ENCODE data around the gene DEXI. TPM values are rescaled to one million over a fixed set of nuclear protein-coding genes. Genes with fewer than 3 reads are reported as not detected.

Gene DEXI
- total and polyA plus RNA-seq, 9 of the 15 experiments (the other 6 are each of a cell fraction or from before 2014, with no cell fraction given): 2.9 to 40.1 (median 22.0) TPM

DNA sequence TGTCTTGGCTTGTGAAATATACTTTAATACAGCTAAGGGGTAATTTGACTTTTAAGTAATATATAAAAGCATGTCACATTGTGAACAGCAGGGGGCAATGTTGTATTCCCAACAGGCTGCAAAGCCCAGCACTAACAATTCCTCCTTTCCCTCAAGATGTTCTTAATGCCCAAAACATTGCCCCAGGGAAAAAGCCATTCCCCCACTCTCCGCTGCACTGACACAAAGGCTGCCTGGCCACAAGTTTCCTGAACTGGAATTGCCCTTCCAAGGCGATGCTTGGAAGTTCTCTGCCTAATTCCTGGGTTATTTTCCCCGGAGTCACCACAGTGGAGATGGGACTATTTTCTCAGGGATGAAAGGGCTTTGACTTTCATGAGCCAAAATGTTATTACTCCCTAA is 29.3 kb upstream of the DEXI start (continued):
- TF ChIP-seq, protein P1, sequence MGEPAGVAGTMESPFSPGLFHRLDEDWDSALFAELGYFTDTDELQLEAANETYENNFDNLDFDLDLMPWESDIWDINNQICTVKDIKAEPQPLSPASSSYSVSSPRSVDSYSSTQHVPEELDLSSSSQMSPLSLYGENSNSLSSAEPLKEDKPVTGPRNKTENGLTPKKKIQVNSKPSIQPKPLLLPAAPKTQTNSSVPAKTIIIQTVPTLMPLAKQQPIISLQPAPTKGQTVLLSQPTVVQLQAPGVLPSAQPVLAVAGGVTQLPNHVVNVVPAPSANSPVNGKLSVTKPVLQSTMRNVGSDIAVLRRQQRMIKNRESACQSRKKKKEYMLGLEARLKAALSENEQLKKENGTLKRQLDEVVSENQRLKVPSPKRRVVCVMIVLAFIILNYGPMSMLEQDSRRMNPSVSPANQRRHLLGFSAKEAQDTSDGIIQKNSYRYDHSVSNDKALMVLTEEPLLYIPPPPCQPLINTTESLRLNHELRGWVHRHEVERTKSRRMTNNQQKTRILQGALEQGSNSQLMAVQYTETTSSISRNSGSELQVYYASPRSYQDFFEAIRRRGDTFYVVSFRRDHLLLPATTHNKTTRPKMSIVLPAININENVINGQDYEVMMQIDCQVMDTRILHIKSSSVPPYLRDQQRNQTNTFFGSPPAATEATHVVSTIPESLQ (CRISPR knock-in tag; IDR thresholded peaks at IDR 0.05): no peak
- TF ChIP-seq MCM2 (IDR thresholded peaks at IDR 0.05; ENCODE audit: low read depth) (no peak), EP400 (IDR thresholded peaks at IDR 0.05) (no peak), SREBF1 (IDR thresholded peaks at IDR 0.05; ENCODE audit: borderline replicate concordance, low read depth, low read length) (no peak), IRF2 (CRISPR knock-in tag; IDR thresholded peaks at IDR 0.05) (no peak), CBX1 (IDR thresholded peaks at IDR 0.05; ENCODE audit: low read depth) (no peak), ZNF253 (CRISPR knock-in tag; conservative IDR thresholded peaks at IDR 0.05) (no peak), SRSF1 (IDR thresholded peaks at IDR 0.05; ENCODE audit: low read depth, low read length) (no peak), JUND (IDR thresholded peaks at IDR 0.05; ENCODE audit: borderline replicate concordance, low read depth, low read length) (no peak), JUND (tag; IDR thresholded peaks at IDR 0.05; ENCODE audit: borderline replicate concordance, low read depth, low read length) (peak; percentile 16; the same call in 1 of the 3 replicates), MED1 (CRISPR knock-in tag; IDR thresholded peaks at IDR 0.05; ENCODE audit: borderline replicate concordance) (no peak), ASH1L (IDR thresholded peaks at IDR 0.05; ENCODE audit: borderline replicate concordance, low read depth, partially characterized antibody) (peak; percentile 7), ETS2 (tag; IDR thresholded peaks at IDR 0.05; ENCODE audit: borderline replicate concordance, poor library complexity, severe bottlenecking) (no peak), BCL6 (CRISPR knock-in tag; IDR thresholded peaks at IDR 0.05) (no peak), MYC (IDR thresholded peaks at IDR 0.05; ENCODE audit: low read depth, low read length) (0 out of 2 replicates have a peak, but pooled peaks have one; percentile 21), MYC (CRISPR knock-in tag; IDR thresholded peaks at IDR 0.05; ENCODE audit: borderline replicate concordance, low read depth) (no peak), NR1H2 (CRISPR knock-in tag; IDR thresholded peaks at IDR 0.05) (no peak), EWSR1 (IDR thresholded peaks at IDR 0.05; ENCODE audit: borderline replicate concordance, low read depth, partially characterized antibody) (no peak), ILF3 (IDR thresholded peaks at IDR 0.05; ENCODE audit: borderline replicate concordance) (no peak), ZNF3 (CRISPR knock-in tag; IDR thresholded peaks at IDR 0.05) (no peak)
- TF ChIP-seq, protein P2, sequence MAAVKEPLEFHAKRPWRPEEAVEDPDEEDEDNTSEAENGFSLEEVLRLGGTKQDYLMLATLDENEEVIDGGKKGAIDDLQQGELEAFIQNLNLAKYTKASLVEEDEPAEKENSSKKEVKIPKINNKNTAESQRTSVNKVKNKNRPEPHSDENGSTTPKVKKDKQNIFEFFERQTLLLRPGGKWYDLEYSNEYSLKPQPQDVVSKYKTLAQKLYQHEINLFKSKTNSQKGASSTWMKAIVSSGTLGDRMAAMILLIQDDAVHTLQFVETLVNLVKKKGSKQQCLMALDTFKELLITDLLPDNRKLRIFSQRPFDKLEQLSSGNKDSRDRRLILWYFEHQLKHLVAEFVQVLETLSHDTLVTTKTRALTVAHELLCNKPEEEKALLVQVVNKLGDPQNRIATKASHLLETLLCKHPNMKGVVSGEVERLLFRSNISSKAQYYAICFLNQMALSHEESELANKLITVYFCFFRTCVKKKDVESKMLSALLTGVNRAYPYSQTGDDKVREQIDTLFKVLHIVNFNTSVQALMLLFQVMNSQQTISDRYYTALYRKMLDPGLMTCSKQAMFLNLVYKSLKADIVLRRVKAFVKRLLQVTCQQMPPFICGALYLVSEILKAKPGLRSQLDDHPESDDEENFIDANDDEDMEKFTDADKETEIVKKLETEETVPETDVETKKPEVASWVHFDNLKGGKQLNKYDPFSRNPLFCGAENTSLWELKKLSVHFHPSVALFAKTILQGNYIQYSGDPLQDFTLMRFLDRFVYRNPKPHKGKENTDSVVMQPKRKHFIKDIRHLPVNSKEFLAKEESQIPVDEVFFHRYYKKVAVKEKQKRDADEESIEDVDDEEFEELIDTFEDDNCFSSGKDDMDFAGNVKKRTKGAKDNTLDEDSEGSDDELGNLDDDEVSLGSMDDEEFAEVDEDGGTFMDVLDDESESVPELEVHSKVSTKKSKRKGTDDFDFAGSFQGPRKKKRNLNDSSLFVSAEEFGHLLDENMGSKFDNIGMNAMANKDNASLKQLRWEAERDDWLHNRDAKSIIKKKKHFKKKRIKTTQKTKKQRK (IDR thresholded peaks at IDR 0.05; ENCODE audit: borderline replicate concordance, low read depth, low read length): no peak
- TF ChIP-seq, protein P3, sequence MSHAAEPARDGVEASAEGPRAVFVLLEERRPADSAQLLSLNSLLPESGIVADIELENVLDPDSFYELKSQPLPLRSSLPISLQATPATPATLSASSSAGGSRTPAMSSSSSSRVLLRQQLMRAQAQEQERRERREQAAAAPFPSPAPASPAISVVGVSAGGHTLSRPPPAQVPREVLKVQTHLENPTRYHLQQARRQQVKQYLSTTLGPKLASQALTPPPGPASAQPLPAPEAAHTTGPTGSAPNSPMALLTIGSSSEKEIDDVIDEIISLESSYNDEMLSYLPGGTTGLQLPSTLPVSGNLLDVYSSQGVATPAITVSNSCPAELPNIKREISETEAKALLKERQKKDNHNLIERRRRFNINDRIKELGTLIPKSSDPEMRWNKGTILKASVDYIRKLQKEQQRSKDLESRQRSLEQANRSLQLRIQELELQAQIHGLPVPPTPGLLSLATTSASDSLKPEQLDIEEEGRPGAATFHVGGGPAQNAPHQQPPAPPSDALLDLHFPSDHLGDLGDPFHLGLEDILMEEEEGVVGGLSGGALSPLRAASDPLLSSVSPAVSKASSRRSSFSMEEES (CRISPR knock-in tag; IDR thresholded peaks at IDR 0.05): no peak
- TF ChIP-seq, protein P4, sequence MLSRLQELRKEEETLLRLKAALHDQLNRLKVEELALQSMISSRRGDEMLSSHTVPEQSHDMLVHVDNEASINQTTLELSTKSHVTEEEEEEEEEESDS (CRISPR knock-in tag; IDR thresholded peaks at IDR 0.05): no peak

Measured in K562 (cell line).